Measurements from ENCODE around the gene NKD1. TPM values are rescaled to one million over a fixed set of nuclear protein-coding genes. Genes with fewer than 3 reads are reported as not detected.

The NKD1 gene
- total and polyA plus RNA-seq, 8 donors, result 0.44 to 284 (median 2.1) TPM

GRCh38 chr16:50637716-50638602 is 89.8 kb downstream of the NKD1 start:
- WGBS, 5 donors, result 79 to 90% (median 82%) methylated on average over 10 to 13 of the region's 13 CpGs
- H3K4me3 ChIP-seq, result no peak overlapping the region
- no peak for TF ChIP-seq POLR2A (IDR thresholded peaks at IDR 0.05)
- no peak for TF ChIP-seq POLR2AphosphoS5 (IDR thresholded peaks at IDR 0.05)
- TF ChIP-seq CTCF (IDR thresholded peaks at IDR 0.05), result no peak
- TF ChIP-seq EP300 (IDR thresholded peaks at IDR 0.05), result no peak
- DNase-seq, result no peak
- intact Hi-C loops (cut with DNase I; ENCODE audit: low total_unique reads), result no loop called here
- no peak overlapping the region for H3K27ac ChIP-seq
- H3K27me3 ChIP-seq, result no peaks in the 10 kb centered on the region
- H3K4me1 ChIP-seq, result no peaks in the 10 kb centered on the region
- H3K36me3 ChIP-seq, result peaks cover 0 to 24% (median 4%) of the 10 kb centered on the region in 4 donors
- H3K9me3 ChIP-seq, result no peaks in the 10 kb centered on the region

GRCh38 chr16:50638816-50639670 is 90.8 kb downstream of the NKD1 start:
- DNase-seq, result no peak
- 75 to 85% (median 77%) methylated on average over 8 of the region's 8 CpGs for WGBS, 5 donors
- Histone ChIP-seq H3K27ac (no peak overlapping the region), H3K9me3 (no peaks in the 10 kb centered on the region), H3K36me3 (peaks cover 0 to 13% (median 0%) of the 10 kb centered on the region in 4 donors), H3K27me3 (no peaks in the 10 kb centered on the region), H3K4me3 (no peak overlapping the region), H3K4me1 (no peaks in the 10 kb centered on the region)
- no peak for TF ChIP-seq POLR2A (IDR thresholded peaks at IDR 0.05)
- no peak for TF ChIP-seq EP300 (IDR thresholded peaks at IDR 0.05)
- TF ChIP-seq CTCF (IDR thresholded peaks at IDR 0.05), result no peak
- TF ChIP-seq POLR2AphosphoS5 (IDR thresholded peaks at IDR 0.05), result no peak
- intact Hi-C loops (cut with DNase I; ENCODE audit: low total_unique reads), result no loop called here

GRCh38 chr16:50640391-50640790 is 92.2 kb downstream of the NKD1 start:
- H3K27ac ChIP-seq, result no peak overlapping the region
- no peaks in the 10 kb centered on the region for H3K9me3 ChIP-seq
- H3K4me1 ChIP-seq, result peaks cover 0 to 6% (median 0%) of the 10 kb centered on the region in 4 donors
- 93 to 100% (median 95%) methylated on average over 1 of the region's 1 CpG for WGBS, 5 donors
- intact Hi-C loops (cut with DNase I; ENCODE audit: low total_unique reads), result no loop called here
- peaks cover 0 to 6% (median 0%) of the 10 kb centered on the region in 4 donors for H3K36me3 ChIP-seq
- H3K27me3 ChIP-seq, result no peaks in the 10 kb centered on the region
- H3K4me3 ChIP-seq, result no peak overlapping the region
- DNase-seq, result no peak
- TF ChIP-seq CTCF (IDR thresholded peaks at IDR 0.05) (no peak), POLR2AphosphoS5 (IDR thresholded peaks at IDR 0.05) (no peak), EP300 (IDR thresholded peaks at IDR 0.05) (no peak), POLR2A (IDR thresholded peaks at IDR 0.05) (no peak)

Measured in stomach (tissue), 9 donors.